Vagina (tissue), 2 donors: ENCODE measurements around the gene ITK. TPM values are rescaled to one million over a fixed set of nuclear protein-coding genes. Genes with fewer than 3 reads are reported as not detected.
A peak's percentile ranks its signal among the peaks of the same experiment; 100 is the strongest.

ENCODE experiments used
- DNase-seq, 2 donors: peaks; one replicate each; pipeline ENCODE4 v3.0.0-alpha.2; 2017; ENCODE audit errors: extremely low spot score in 2 of 2
- H3K27ac ChIP-seq: fragments of 200-600 bp; sonication (generic); one replicate; pipeline ENCODE4 v1.5.1; 2019
- H3K27me3 ChIP-seq: fragments of 200-600 bp; sonication (generic); one replicate; pipeline ENCODE4 v1.5.1; 2019
- H3K36me3 ChIP-seq, 2 donors: fragments of 200-600 bp; sonication (generic); one replicate each; pipeline ENCODE4 v1.5.1; 2017 to 2019
- H3K4me1 ChIP-seq: fragments of 200-600 bp; sonication (generic); one replicate; pipeline ENCODE4 v1.5.1; 2019
- H3K4me3 ChIP-seq, 2 donors: fragments of 200-600 bp; sonication (generic); 1 replicate in 1 of 2; 2 replicates in 1 of 2; pipeline ENCODE4 v1.5.1; 2016 to 2019
- H3K9me3 ChIP-seq: fragments of 200-600 bp; sonication (generic); one replicate; pipeline ENCODE4 v1.5.1; 2019
- POLR2A ChIP-seq, 2 donors: fragments of 450-650 bp; IDR thresholded peaks; one replicate each; pipeline ENCODE4 v1.6.1; 2017; ENCODE audit warnings: antibody characterized with exemption in 2 of 2, mild to moderate bottlenecking in 2 of 2, moderate library complexity in 2 of 2
- POLR2AphosphoS5 ChIP-seq, 2 donors: sonication (generic); formaldehyde crosslinking; IDR thresholded peaks; one replicate each; pipeline ENCODE4 v1.9.0; 2017; ENCODE audit warnings: antibody characterized with exemption in 2 of 2, mild to moderate bottlenecking in 2 of 2, low read depth in 1 of 2; ENCODE audit not compliant: insufficient read depth in 1 of 2
- intact Hi-C: fragments of 100-400 bp; cut with DNase I; formaldehyde crosslinking; loops from one replicate; pipeline ENCODE4 v1.15.1; 2023
- total RNA-seq: library from RNA; depleted of rRNA; stranded (reverse); fragments of >200 nt; gene quantifications from one replicate; pipeline ENCODE4 v1.2.3, GENCODE V29; 2016
- TF ChIP-seq, protein P1 (sequence below), 3 experiments: fragments of 450-650 bp in 2 of 3; fragments of 200-600 bp in 1 of 3; sonication (generic) in 1 of 3; IDR thresholded peaks; one replicate each; pipeline ENCODE4 v1.5.1; 2017 to 2019; ENCODE audit warnings: antibody characterized with exemption in 3 of 3, mild to moderate bottlenecking in 2 of 3, moderate library complexity in 2 of 3

ITK gene
- total RNA-seq, 1 donor from 2014 or later, result 15.7 TPM

DNA sequence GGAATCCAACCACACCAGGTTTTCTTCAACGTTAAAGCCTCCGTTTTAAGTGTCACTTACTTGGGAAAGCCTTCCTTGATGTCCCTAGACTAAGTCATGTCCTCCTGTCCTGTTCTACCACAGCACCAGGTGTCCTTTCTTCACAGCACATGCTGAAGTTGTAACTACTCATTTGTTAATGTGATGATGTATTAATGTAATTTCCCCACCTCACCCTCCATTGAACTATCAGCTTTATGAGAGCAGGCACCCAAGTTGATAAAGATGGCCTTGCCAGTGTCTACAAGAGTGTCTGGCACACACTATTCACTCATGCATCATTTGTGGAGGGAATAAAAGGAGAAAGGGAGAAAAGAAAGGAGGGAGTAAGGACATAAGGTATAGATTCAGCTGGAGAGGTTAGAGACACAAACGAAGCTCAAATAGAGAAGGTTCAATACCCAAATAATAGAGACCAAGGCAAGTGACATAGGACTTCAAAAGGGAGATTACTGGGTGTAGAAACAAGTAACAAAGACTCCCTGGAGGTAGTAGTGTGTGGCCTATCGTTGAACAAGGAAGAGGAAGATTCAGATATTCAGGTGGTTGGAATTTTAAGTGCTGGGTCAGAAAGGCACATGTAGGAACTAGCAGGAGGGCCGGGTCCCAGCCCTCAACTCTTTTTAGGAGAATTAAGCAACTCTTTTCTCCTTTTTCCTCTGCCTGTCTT, 6.6 kb downstream of the ITK start:
- TF ChIP-seq POLR2AphosphoS5 (IDR thresholded peaks at IDR 0.05; ENCODE audit: insufficient read depth in 1 of 2, low read depth in 1 of 2), result no peak
- TF ChIP-seq, protein P1, sequence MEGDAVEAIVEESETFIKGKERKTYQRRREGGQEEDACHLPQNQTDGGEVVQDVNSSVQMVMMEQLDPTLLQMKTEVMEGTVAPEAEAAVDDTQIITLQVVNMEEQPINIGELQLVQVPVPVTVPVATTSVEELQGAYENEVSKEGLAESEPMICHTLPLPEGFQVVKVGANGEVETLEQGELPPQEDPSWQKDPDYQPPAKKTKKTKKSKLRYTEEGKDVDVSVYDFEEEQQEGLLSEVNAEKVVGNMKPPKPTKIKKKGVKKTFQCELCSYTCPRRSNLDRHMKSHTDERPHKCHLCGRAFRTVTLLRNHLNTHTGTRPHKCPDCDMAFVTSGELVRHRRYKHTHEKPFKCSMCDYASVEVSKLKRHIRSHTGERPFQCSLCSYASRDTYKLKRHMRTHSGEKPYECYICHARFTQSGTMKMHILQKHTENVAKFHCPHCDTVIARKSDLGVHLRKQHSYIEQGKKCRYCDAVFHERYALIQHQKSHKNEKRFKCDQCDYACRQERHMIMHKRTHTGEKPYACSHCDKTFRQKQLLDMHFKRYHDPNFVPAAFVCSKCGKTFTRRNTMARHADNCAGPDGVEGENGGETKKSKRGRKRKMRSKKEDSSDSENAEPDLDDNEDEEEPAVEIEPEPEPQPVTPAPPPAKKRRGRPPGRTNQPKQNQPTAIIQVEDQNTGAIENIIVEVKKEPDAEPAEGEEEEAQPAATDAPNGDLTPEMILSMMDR (IDR thresholded peaks at IDR 0.05), result no peak
- Histone ChIP-seq H3K27me3 (no peaks in the 10 kb centered on the region), H3K4me1 (no peaks in the 10 kb centered on the region), H3K4me3 (no peak overlapping the region), H3K27ac (no peak overlapping the region), H3K9me3 (no peaks in the 10 kb centered on the region), H3K36me3 (no peaks in the 10 kb centered on the region)
- intact Hi-C loops, result no loop called here
- no peak for DNase-seq

DNA sequence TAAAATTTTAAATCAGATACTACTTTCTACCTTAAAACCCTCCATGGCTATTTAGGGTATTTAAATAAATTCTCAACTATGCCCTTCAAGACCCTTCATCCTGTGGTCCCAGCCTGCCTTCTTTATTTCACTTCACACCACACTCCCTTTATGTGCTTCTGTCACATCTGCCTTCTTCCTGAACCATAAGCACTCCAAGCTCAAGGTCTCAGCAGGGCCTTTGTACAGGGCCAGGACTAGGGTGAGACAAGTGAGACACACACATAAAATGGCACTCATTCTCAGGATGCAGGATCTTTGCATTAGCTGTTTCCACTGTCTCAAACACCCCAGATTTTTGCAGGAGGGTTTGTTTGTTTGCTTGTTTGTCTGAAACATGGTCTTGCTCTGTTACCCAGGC, 7.6 kb downstream of the ITK start:
- Histone ChIP-seq H3K27ac (no peak overlapping the region), H3K4me3 (no peak overlapping the region), H3K27me3 (no peaks in the 10 kb centered on the region), H3K4me1 (no peaks in the 10 kb centered on the region), H3K9me3 (no peaks in the 10 kb centered on the region), H3K36me3 (no peaks in the 10 kb centered on the region)
- intact Hi-C loops, result no loop called here
- TF ChIP-seq, protein P1 (IDR thresholded peaks at IDR 0.05), result no peak
- TF ChIP-seq POLR2A (IDR thresholded peaks at IDR 0.05), result no peak
- no peak for TF ChIP-seq POLR2AphosphoS5 (IDR thresholded peaks at IDR 0.05; ENCODE audit: insufficient read depth in 1 of 2, low read depth in 1 of 2)
- DNase-seq, result no peak

DNA sequence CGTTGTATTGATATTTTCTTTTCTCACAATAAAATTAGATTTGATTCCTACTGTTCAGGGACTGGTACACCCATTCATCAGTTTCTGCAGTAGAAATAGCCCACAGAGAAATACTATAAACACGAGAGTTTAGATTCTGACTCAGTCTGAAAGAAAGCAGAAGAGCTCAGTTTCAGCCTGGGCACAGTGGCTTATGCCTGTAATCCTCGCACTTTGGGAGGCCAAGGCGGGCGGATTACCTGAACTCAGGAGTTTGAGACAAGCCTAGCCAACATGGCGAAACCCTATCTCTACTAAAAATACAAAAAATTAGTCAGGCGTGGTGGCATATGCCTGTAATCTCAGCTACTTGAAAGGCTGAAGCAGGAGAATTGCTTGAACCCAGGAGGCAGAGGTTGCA, 8.6 kb downstream of the ITK start:
- intact Hi-C loops, result no loop called here
- no peaks in the 10 kb centered on the region for H3K27me3 ChIP-seq
- TF ChIP-seq POLR2AphosphoS5 (IDR thresholded peaks at IDR 0.05; ENCODE audit: insufficient read depth in 1 of 2, low read depth in 1 of 2) (no peak), POLR2A (IDR thresholded peaks at IDR 0.05) (no peak)
- TF ChIP-seq, protein P1 (IDR thresholded peaks at IDR 0.05), result no peak
- no peak overlapping the region for H3K4me3 ChIP-seq
- no peak for DNase-seq
- H3K4me1 ChIP-seq, result no peaks in the 10 kb centered on the region
- H3K27ac ChIP-seq, result no peak overlapping the region
- no peaks in the 10 kb centered on the region for H3K9me3 ChIP-seq
- H3K36me3 ChIP-seq, result no peaks in the 10 kb centered on the region

DNA sequence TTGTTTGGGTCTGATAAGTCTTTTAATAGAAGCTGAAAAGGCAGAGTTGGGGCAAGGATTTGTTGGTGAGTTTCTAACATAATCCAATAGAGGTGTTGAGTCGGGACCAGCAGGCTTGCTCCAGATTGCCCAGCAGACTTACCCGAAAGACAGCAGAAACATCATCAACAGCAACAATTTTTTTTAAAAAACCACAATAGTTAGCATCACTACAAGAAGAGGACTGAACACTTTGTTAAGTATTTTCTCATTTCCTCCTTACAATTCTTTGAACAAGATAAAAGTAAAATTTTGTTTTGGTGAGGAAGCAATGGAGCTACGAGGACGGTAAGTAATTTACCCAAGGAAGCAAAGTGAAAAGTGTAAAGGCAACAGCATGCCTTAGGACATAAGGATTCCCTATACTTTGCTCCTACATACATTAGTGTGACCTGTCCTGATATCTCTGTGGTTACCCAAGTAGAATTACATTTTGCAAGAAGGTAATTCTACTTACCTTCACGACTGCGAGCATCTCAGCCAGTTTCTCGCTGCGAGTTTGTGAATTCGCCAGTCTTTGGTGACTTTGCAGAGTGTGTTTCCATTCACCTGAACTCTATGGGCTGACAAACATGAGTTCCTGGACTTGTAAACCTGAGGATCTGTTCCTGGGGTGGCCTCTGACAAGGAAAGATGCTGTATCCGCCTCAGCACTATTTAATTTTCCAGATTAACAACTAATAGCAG, 13.2 kb downstream of the ITK start:
- no peak for TF ChIP-seq POLR2AphosphoS5 (IDR thresholded peaks at IDR 0.05; ENCODE audit: insufficient read depth in 1 of 2, low read depth in 1 of 2)
- no peak for TF ChIP-seq POLR2A (IDR thresholded peaks at IDR 0.05)
- TF ChIP-seq, protein P1 (IDR thresholded peaks at IDR 0.05), result no peak
- H3K4me3 ChIP-seq, result no peak overlapping the region
- no peaks in the 10 kb centered on the region for H3K4me1 ChIP-seq
- DNase-seq, result no peak
- H3K36me3 ChIP-seq, result no peaks in the 10 kb centered on the region
- no peaks in the 10 kb centered on the region for H3K9me3 ChIP-seq
- intact Hi-C loops, result no loop called here
- peak overlapping the region; percentile 33 for H3K27ac ChIP-seq
- H3K27me3 ChIP-seq, result no peaks in the 10 kb centered on the region

DNA sequence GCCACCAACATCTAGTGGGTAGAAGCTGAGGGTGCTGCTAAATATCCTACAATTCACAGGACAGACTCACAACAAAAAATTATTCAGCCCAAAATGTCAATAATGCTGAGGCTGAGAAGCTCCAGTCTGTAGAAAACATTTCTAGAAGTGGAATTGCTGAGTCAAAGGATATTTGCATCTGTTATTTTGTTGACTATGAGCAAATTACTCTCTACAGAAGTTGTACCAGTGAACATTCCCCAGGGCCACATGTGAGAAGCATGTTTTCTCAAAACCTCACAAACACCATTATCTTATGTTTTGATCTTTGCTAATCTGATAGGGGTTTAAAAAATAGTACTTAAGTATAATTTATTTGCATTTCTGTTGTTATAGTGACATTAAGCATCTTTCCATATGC, 15.4 kb downstream of the ITK start:
- no peaks in the 10 kb centered on the region for H3K4me1 ChIP-seq
- no peaks in the 10 kb centered on the region for H3K27me3 ChIP-seq
- no peaks in the 10 kb centered on the region for H3K9me3 ChIP-seq
- no peak for DNase-seq
- H3K4me3 ChIP-seq, result no peak overlapping the region
- no peak for TF ChIP-seq POLR2AphosphoS5 (IDR thresholded peaks at IDR 0.05; ENCODE audit: insufficient read depth in 1 of 2, low read depth in 1 of 2)
- TF ChIP-seq, protein P1 (IDR thresholded peaks at IDR 0.05), result no peak
- no peak for TF ChIP-seq POLR2A (IDR thresholded peaks at IDR 0.05)
- intact Hi-C loops, result no loop called here
- H3K36me3 ChIP-seq, result no peaks in the 10 kb centered on the region
- H3K27ac ChIP-seq, result no peak overlapping the region
